NCI-H345 (cell line): Measurements from ENCODE around the gene TUBA4B.

Experiments used
- DNase-seq: peaks from one replicate; lab custom pipeline; 2025; lab: John Stamatoyannopoulos, UW

Gene TUBA4B

DNA sequence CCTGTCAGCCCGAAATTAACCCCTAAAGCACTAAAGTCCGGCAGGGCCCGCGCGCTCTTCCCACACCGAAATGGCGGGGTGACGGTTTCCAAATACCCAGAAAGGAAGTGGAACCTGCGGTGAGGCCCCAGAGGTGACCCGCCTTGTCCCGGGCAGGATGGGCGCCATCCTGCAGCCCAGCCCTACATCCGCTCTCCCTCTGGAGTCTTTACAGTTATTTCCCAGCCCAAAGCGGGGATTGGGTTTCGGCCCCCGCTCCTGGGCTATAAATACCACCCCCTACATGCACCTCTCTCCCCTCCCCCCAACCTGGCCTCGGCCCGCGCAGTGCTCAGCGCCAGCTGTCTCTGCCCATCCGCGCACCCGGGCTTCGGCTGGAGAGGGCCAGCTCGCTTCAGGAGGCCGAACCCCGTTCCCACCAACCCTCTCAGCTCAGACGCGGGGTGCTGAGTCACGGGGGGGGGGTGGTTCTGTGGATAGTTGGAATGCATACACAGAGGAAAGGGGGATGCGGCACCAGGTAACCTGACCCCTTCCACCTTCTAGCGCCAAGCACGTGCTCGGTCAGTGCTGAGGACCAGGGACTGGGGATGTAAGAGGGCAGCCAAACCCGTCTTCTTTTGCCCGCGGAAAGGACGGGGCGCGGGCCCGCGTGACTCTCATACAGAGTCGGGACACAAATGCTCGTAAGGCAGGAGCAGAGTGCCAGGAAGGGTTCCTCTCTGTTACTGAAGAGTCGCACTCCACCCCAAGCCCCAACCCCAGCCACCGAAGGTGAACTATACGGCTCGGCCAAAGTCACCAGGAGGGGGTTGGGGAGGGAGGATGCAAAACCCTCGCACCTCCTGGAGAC is at the start of gene TUBA4B:
TUBA4B (plus strand) TSS at position 344 of the 853 bp plus-strand sequence; CDS start at position 509, 165 bp downstream.
- peak; percentile 47 for DNase-seq

DNA sequence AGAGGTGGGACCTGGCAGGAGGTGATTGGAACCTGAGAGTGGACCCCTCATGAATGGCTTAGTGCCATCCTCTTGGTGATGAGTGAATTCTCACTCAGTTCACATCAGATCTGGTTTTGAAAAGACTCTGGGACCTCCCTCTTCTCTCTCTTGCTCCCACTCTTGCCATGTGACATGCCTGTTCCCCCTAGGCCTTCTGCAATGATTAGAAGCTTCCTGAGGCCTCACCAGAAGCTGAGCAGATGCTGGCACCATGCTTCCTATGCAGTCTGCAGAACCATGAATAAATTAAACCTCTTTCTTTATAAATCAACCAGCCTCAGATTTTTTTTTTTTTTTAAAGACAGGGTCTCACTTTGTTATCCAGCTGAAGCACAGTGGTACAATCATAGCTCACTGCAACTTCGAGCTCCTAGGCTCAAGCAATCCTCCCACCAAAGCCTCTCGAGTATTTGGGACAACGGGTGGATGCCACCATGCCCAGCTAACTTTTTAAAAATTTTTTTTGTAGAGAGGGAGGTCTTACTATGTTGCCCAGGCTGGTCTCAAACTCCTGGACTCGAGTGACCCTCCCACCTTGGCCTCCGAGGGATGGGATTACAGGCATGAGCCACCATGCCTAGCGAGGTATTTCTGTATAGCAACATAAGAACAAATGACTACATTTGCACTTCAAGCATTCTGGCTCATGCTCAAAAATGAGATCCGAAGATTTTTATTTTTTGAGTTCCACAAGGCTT is 48.4 kb upstream of the TUBA4B start:
- no peak for DNase-seq

DNA sequence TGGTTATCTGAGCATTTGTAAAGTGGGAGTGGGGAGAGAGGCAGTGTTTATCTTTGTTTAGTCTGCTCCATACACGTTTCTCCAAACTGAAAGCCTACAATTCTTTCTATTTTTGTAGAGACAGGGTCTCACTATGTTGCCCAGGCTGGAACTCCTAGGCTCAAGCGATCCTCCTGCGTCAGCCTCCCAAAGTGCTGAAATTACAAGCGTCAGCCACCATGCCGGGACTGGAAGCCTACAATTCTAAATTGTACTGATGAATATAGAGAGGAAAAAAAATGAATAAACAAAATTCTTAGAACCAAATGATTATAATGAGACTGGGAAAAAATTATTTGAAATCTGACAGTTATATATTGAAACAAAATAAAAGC is 47.9 kb upstream of the TUBA4B start:
- no peak for DNase-seq

DNA sequence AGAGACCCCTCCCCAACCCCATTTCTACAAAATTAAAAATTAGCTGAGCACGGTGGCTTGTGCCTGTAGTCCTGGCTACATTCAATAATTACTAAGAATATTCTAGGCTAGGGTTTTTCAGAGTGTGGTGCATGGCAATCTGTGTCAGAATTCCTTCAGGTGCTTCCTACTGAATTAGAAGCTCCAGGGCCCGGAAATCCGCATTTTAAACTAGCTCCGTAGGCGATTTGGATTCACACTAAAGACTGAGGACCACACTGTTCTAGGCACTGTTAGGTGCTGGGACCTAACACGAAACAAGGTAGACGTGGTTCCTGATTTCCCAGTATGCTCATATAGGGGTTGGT is 47.1 kb upstream of the TUBA4B start:
- no peak for DNase-seq

DNA sequence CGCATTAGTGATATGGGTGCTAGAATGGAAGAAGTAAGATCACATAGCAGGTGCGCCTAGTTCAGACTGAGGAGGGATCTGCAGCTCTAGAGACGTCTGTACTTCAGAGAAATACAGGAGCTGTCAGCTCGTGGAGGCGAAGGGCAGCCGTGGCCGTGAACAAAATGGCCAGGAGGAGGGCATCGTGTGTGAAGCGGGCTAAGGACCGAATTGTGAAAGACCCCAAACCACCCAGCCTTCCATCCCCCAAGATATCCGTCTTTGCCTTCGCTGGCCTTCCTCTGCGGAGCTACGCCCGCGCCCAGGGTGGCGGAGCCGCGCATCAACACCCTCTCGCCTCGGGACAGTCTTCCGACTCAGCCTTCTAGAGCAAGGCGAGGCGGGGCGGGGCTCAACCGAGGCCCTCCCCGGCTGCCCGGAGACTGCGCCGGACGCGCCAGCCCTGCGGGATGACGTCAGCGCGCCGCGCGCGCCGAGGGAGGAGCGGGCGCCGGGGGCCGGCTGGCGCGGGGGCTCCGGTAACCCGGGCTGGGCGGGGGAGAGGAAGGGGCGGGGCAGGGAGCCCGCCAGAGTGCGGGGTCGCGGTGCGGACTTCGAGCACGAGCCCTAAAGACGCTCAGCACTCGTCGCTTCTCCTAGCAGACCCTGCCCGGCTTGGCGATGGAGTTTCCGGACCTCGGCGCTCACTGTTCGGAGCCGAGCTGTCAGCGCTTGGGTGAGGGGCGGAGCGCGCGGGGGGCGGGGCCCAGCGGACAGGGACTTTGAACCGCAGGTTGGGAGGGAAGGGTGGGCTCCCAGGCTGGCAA is 46.5 kb upstream of the TUBA4B start, which contains the start of gene ZFAND2B:
ZFAND2B (plus strand) TSS at position 455 of the 806 bp plus-strand sequence; CDS start at position 661, 206 bp downstream.
- peak; percentile 95 for DNase-seq

DNA sequence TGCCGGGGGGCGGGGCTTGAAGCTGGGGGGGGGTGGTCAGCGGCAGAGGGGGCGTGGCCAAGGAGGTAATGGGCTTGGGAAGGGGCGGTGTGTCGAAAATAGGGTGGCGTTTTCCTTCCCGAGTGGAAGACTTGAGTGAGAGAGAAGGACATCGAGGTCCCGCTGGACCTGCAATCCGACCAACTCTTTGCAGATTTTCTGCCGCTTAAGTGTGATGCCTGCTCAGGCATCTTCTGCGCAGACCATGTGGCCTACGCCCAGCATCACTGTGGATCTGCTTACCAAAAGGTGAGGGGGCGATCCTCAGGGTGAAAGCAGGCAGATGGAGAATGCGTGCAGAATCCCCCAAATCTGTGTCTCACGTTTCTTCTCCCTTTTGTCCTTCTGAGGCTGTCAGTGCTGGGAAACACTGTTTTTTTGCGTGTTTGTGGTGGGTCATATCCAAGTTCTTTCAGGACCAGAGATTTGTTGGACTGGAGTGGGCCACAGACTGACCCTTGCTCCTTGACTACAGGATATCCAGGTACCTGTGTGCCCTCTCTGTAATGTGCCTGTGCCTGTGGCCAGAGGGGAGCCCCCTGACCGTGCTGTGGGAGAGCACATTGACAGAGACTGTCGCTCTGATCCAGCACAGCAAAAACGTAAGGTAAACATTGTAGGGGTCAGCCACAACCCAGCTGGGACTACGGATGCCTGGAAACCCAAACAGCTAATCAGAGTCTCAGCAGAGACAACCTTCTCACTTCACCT is 45.7 kb upstream of the TUBA4B start:
- DNase-seq: no peak

DNA sequence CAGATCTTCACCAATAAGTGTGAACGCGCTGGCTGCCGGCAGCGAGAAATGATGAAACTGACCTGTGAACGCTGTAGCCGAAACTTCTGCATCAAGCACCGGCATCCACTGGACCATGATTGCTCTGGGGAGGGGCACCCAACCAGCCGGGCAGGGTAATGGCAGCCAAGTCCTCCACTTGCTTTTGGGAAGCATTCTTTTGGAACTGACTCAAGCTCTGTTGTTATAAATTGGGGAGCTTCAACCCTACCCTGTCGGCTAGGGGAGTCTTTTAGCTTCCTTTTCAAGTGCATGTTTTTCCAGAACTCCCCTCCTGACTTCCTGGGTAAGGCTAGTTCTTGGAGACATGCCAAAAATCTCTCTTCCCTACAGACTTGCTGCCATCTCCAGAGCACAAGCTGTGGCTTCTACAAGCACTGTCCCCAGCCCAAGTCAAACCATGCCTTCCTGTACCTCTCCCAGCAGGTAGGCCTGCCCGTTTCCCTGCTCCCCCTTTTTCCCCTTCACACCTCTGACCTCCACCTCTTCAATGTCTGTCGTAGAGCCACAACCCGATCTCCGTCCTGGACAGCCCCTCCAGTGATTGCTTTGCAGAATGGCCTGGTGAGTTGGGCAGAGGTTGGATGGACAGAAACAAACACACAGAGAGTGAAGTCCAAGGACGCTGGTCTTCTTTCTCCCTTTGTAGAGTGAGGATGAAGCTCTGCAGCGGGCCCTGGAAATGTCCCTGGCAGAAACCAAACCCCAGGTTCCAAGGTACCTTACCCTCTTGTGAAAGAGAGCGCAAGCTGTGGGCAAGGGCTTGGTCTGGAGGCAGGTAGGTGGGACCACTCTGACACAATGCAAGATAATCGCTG is 44.9 kb upstream of the TUBA4B start:
- no peak for DNase-seq

DNA sequence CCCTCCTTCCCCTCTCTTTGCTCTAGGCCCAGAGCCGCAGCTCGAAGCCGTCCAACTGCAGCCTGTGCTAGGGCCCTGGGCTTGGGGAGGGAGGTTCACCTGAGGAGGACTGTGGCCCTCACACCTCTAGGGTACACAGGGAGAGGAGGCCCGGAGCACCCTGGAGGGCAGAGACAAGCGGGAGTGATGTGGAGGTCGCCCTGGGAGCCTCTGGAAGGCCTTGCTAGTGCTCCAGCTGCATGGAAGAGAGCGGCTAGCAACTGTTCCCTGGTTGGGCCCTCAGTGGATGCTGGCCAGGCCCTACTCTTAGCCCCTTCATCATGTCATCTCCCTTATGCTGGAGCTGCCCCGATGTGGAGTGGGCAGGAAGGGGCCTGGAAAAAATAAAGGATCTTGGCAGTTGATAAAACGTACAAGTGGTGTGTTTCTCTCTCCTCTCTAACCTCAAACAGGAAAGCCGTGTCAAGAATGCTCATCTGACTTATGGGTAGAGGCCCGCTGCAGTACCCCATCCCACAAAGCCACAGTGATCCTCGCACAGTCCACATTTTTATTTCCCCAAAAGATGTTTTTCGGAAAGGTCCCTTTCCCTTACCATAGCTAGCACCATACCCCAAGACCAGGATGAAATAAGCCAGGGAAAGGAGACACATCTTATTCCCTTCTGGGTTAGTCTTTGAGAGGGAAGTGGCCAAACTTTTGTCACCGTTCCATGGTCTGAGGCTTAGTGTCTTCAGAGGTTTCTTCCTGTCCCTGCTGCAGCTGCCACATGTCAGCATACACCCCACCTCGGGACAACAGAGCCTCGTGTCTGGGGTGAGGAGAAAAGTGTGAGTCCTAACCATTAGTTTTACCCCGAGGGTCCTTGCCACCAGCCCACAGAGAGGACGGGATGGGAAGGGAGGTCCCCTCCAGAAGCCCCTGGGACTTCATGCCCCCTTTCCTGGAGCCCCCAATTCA is 43.5 kb upstream of the TUBA4B start:
- no peak for DNase-seq

DNA sequence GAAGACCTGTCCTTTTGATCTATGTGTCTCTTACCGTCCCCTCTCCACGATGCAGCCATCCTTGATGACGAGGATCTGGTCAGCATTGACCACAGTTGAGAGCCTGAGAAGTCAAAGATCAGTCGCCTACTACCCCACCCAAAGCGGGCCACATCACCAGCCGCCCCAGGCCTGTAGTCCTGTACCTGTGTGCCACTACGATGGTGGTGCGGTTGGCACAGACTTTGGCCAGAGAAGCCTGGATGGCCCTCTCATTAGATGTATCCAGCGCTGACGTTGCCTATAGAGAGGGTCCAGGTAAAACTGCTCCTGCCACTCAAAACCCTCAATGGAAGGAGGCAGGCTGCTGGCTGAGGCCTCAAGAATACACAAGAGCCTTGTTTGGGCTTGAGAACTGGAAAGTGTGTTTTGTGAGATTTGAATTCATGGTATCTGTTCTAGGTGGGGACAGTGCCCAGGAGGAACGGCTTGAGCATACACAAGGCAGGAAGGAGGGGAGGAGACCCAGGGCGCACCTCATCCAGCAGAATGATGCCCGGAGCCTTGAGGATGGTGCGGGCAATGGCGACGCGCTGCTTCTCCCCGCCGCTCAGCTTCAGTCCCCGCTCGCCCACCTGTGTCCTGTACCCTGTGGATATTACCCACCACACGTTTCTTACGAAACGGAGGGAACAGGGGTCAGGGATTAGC is 42.7 kb upstream of the TUBA4B start:
- no peak for DNase-seq

DNA sequence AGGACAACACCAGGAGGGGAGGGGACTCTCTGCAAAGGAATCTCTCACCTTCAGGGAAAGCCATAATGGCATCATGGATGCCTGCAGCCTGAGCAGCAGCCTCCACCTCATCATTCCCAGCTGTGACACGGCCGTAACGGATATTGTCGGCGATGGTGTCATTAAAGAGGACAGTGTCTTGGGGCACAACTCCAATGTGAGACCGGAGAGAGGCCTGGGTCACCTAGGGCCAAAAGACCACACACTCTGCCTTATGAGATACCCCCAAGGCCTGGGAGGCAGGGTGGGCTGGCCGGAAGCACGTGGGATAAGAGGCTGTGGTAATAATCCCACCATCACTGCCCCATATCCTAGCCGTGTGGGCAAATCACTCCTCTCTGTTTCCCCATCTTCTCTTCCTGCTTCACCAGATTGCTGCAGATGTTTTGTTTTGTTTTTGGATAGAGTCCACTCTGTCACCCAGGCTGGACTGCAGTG is 42.1 kb upstream of the TUBA4B start:
- no peak for DNase-seq

DNA sequence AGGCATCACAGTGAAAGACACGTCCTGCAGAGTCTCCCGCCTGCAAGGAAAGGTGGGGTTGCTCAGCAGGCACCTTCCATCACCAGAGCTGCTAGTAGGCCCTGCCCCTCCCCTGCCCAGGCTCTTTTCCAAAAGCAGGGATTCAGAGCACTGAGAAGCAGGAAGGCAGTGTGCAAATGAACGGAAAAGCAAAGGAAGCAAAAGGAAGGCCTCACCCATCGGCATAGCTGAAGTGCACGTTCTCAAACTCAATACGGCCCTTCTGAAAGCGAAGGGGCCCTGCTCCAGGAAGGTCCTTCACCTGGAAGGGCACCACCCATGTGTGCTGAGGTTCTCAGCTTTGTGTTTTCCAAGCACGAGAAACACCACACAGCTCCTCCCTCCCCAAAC is 40.0 kb upstream of the TUBA4B start:
- DNase-seq: no peak

DNA sequence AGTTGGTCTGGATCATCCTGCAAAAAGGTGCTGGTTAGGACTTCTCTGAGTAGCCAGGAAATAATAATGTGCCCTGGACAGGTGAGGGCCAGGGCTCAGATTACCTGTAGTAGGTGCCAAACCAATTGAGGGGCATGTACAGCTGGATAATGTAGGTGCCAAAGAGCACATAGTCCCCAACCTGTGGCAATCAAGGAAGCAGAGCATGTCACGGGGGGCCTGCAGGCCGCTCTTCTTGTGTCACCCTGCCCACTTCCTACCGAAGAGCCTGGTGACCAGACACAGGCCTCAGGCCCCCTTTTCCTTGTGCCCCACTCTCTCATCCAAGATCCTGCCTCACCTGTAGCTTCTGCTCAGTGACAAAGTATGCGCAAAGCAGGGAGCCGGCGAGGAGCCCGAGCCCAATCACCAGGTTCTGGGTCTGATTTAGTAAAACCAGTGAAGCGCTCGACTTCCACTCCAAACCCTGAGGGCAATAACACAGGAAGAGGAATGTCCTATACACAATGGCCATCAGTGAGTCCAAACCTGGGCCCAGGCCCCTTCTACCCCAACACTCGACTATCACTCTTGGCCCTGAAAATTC is 39.5 kb upstream of the TUBA4B start:
- DNase-seq: no peak

DNA sequence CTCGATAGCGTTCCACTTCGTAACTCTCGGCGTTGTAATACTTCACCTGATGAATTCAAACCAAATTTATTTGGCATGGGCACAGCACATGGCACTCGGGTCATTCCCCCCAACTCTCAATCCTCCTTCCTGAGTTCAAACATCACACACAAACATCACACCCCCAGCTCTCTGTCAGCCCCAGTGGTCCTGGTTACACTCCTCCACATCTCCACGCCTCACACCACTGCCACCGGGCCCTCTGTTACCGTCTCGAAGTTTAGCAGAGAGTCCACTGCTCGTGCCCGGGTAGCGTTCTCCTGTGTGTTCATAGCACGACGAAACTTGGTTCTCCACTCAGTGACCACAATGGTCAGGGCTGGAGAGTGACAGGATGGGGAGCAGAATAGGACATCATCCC is 38.9 kb upstream of the TUBA4B start:
- DNase-seq: no peak

DNA sequence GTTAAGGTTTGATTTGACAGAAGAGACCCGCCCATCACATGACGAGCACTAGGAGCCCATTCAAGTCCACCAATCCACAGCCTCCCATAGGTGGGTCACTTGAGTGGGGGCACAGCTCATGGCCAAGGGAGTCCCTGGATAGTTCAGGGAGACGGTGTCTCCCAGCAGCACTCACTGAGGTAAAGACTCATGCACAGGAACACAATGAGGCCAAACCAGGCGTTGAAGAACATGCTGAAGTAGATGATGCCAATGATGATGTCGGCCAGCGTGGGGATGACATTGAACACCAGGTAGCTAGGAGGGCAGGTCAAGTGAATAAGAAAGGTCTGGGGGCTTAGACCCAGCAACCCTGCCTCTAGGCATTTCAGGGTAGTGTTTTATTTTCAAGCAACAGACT is 38.3 kb upstream of the TUBA4B start:
- no peak for DNase-seq

DNA sequence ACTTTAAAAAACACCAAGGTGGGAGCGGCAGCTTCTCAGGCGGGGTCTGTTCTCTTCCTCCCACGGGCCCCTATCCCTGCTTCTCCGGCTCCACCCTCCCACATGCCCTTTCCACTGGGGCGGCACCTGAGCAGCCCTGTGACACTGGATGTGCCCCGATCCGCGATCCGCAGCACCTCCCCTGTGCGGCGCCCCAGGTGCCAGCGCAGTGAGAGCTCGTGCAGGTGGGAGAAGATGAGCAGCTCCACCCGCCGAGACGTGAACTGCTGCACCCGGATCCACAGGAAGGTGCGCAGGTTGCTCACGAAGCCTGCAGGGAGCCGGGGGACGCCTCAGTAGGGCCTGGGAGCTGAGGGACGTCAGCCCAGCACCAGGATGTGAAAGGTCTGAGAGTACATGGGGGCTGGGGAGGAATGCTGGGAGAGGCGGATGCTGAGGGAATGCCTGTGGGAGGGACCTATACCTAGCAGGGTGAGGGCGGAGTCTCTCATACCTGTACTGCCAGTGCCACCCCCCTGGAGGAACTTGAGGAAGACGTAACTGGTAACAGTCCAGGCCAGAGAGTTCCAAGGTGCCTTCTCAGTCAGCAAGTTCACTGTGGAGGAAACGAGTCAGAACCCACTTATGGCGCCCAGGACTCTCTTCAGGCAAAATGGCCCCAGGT is 37.0 kb upstream of the TUBA4B start:
- DNase-seq: no peak

DNA sequence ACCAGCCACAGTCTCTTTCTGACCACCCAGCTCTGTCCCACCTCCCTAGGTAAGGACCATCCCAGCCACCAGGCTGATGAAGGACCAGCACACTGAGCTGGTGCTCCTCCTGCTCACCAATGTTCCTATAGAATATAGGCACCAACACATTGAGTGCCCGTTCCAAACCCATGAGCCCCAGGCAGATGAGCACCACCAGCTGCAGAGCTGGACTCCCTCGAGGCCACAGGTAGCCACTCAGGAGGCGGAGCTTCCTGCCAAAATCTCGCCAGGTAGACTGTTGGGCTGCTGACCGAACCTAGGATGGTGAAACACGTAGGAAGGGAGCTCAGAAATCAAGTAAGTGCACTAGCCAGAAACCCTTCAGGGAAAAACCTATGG is 36.5 kb upstream of the TUBA4B start:
- DNase-seq: no peak

DNA sequence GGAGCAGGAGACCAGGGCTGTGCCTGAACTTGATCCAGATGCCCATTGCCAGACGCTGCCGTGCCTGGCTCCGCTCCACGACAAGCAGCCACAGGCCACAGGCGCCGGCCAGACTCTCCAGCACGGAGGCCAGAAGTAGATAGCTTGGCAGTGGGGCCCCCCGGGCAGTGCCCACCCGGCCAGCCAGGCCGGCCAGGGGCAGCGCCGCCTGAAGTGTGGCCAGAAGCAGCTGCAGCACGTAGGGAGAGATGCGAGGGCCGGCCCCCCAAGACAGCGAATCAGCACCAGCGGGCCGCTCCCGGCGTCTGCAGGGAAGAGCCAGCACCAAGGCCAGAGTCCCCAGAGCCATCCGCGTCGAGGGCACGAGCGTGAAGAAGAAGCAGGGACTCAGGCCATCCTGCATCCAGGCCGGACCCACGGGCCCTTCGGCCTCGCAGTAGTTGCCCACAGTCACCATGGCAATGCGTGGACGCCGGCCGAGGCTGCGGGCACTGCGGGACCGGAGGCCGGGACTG is 34.8 kb upstream of the TUBA4B start:
- DNase-seq: peak; percentile 67
